Measurements from ENCODE around the gene PPP2R3B.

Gene PPP2R3B

DNA sequence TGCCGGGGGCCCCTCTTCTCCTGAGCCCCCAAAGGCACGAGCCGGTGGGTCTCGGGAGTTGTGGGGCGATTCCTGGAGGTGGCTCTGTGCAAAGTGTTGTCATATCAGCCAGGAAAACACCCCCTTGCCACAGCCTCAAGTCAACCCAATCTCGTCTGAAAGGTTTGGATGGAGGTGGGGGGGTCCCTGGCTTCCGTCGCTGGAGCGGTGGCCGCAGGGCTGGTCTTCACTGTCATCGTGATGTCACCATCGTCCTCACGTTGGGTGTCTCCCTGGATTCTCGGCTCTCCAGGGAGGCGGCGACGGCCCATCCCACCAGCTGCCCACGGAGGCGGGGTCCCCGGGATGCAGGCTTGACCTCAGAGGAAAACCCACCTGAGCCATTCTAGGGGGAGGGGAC, 38.3 kb upstream of the PPP2R3B start:
- TF ChIP-seq TEAD4 (IDR thresholded peaks at IDR 0.05) = no peak
- TF ChIP-seq ZBTB7A (IDR thresholded peaks at IDR 0.05; ENCODE audit: low read depth) = no peak

DNA sequence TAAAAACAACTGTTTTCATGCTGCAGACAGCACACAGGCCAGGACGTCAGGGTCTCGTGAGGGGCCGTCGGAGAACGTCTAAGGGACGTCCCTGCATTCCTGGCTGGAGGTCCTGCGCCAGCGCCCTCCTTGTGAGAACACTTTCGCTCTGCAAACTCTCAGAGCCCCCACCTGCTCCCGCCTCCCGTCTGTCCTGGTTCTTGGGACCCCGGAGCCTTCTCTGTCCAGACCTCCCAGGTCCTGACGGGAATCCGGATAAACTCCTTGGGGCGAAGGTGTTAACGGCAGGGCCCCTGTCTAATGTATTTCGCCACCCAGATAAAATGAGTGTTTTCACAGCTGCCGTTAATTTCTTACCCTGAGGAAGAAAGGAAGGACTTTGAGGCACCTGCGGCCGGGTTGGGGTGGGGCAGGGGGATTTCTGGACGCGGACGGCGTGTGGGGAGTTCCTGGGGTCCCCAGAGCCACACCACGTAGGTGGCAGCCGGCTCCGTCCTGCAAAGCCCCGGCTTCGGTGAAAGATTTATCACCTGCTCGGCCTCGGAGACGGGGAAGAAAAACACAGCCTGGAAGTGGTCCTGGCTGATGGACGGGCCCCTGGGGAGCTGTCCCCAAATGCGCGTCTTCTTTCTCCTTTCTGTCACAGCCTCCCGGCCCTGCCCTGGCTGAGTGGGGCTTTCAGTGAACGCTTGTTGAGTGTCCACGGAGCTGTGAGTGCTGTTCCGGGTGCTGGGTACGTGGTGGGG, 35.1 kb upstream of the PPP2R3B start:
- TF ChIP-seq TAF1 (IDR thresholded peaks at IDR 0.05; ENCODE audit: low read depth) (no peak), EGR1 (IDR thresholded peaks at IDR 0.05) (no peak), CEBPB (IDR thresholded peaks at IDR 0.05) (no peak), RAD21 (IDR thresholded peaks at IDR 0.05; ENCODE audit: low read depth) (no peak), EP300 (IDR thresholded peaks at IDR 0.05; ENCODE audit: borderline replicate concordance) (no peak)

DNA sequence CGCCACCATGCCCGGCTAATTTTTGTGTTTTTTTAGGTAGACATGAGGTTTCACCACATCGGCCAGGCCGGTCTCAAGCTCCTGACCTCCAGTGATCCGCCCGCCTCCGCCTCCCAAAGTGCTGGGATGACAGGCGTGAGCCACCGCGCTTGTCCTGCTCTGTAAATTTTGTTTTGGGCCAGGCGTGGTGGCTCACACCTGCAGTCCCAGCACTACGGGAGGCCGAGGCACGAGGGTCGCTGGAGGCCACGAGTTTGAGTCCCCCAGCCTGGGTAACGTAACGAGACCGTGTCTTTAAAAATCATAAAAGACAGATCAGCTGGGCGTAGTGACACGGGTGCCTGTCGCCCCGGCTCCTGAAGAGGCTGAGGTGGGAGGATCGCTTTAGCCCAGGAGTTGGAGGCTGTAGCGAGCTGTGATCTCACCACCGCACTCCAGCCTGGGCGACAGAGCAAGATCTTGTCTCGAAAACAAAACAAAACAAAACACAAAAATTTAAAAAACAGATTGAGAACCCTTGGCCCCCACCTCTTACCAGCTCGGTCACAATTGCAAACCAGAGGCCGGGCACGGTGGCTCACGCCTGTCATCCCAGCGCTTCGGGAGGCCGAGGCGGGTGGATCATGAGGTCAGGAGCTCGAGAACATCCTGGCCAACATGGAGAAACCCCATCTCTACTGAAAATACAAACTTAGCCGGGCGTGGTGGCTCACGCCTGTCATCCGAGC, 34.0 kb upstream of the PPP2R3B start:
- TF ChIP-seq RAD21 (IDR thresholded peaks at IDR 0.05; ENCODE audit: low read depth) (no peak), TCF12 (IDR thresholded peaks at IDR 0.05; ENCODE audit: low read depth) (no peak), CREB1 (IDR thresholded peaks at IDR 0.05; ENCODE audit: low read depth) (no peak), YY1 (IDR thresholded peaks at IDR 0.05; ENCODE audit: low read depth) (no peak), NFIC (IDR thresholded peaks at IDR 0.05) (no peak), EP300 (IDR thresholded peaks at IDR 0.05; ENCODE audit: borderline replicate concordance) (no peak), CEBPB (IDR thresholded peaks at IDR 0.05) (no peak), FOXM1 (IDR thresholded peaks at IDR 0.05; ENCODE audit: borderline replicate concordance, low read depth) (no peak), EGR1 (IDR thresholded peaks at IDR 0.05) (no peak), ZBTB7A (IDR thresholded peaks at IDR 0.05; ENCODE audit: low read depth) (no peak), TAF1 (IDR thresholded peaks at IDR 0.05; ENCODE audit: low read depth) (no peak), TEAD4 (IDR thresholded peaks at IDR 0.05) (no peak)
- TF ChIP-seq, protein P1, sequence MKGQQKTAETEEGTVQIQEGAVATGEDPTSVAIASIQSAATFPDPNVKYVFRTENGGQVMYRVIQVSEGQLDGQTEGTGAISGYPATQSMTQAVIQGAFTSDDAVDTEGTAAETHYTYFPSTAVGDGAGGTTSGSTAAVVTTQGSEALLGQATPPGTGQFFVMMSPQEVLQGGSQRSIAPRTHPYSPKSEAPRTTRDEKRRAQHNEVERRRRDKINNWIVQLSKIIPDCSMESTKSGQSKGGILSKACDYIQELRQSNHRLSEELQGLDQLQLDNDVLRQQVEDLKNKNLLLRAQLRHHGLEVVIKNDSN (IDR thresholded peaks at IDR 0.05) = no peak
- TF ChIP-seq, protein P2, sequence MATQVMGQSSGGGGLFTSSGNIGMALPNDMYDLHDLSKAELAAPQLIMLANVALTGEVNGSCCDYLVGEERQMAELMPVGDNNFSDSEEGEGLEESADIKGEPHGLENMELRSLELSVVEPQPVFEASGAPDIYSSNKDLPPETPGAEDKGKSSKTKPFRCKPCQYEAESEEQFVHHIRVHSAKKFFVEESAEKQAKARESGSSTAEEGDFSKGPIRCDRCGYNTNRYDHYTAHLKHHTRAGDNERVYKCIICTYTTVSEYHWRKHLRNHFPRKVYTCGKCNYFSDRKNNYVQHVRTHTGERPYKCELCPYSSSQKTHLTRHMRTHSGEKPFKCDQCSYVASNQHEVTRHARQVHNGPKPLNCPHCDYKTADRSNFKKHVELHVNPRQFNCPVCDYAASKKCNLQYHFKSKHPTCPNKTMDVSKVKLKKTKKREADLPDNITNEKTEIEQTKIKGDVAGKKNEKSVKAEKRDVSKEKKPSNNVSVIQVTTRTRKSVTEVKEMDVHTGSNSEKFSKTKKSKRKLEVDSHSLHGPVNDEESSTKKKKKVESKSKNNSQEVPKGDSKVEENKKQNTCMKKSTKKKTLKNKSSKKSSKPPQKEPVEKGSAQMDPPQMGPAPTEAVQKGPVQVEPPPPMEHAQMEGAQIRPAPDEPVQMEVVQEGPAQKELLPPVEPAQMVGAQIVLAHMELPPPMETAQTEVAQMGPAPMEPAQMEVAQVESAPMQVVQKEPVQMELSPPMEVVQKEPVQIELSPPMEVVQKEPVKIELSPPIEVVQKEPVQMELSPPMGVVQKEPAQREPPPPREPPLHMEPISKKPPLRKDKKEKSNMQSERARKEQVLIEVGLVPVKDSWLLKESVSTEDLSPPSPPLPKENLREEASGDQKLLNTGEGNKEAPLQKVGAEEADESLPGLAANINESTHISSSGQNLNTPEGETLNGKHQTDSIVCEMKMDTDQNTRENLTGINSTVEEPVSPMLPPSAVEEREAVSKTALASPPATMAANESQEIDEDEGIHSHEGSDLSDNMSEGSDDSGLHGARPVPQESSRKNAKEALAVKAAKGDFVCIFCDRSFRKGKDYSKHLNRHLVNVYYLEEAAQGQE (IDR thresholded peaks at IDR 0.05; ENCODE audit: low read depth) = no peak
- TF ChIP-seq, protein P3, sequence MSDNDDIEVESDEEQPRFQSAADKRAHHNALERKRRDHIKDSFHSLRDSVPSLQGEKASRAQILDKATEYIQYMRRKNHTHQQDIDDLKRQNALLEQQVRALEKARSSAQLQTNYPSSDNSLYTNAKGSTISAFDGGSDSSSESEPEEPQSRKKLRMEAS (IDR thresholded peaks at IDR 0.05) = no peak

DNA sequence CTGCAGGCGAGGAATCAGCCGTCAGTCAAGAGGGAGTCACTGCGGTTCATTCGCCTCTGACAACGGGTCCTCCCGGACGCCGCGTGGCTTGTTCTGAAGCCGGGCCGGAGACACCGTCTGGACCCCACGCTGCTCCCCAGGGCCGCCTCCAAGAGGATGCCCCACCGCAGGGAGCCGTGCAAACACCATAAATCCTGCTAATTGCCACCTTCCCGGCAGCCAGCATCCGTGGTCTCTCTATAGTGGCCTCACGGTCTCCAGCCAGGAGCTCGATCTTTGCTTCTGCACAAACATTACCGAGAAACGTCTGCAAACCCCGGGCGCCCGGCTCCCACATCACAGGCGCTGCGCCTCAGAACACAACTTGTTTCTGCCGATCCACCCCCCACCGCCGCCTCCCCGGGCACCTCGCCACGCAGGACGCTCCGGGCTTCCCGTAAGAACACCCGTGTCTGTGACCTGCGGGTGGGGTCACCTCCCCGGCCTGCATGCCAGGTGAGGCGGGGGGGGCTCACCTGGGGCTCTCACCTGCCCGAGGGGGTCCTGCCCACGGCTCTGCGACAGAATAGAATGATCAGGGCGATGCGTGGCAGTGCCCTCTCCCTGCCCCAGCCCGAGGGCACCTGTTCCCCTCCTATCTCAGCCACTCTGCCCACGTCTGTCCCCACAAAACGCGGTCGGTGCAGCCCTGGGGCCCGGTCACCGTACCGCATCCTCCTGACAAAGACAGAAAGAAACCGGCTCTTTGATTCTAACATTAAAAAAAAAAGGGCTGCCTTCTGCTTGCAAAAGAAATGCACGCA, 32.4 kb upstream of the PPP2R3B start:
- no peak for TF ChIP-seq EGR1 (IDR thresholded peaks at IDR 0.05)
- TF ChIP-seq, protein P1 (IDR thresholded peaks at IDR 0.05) = no peak
- TF ChIP-seq ZBTB7A (IDR thresholded peaks at IDR 0.05; ENCODE audit: low read depth) = no peak
- no peak for TF ChIP-seq TCF12 (IDR thresholded peaks at IDR 0.05; ENCODE audit: low read depth)
- TF ChIP-seq CREB1 (IDR thresholded peaks at IDR 0.05; ENCODE audit: low read depth) = no peak
- TF ChIP-seq TEAD4 (IDR thresholded peaks at IDR 0.05) = no peak
- TF ChIP-seq FOXM1 (IDR thresholded peaks at IDR 0.05; ENCODE audit: borderline replicate concordance, low read depth) = no peak
- TF ChIP-seq TAF1 (IDR thresholded peaks at IDR 0.05; ENCODE audit: low read depth) = no peak
- TF ChIP-seq EP300 (IDR thresholded peaks at IDR 0.05; ENCODE audit: borderline replicate concordance) = no peak
- TF ChIP-seq, protein P2 (IDR thresholded peaks at IDR 0.05; ENCODE audit: low read depth) = no peak

DNA sequence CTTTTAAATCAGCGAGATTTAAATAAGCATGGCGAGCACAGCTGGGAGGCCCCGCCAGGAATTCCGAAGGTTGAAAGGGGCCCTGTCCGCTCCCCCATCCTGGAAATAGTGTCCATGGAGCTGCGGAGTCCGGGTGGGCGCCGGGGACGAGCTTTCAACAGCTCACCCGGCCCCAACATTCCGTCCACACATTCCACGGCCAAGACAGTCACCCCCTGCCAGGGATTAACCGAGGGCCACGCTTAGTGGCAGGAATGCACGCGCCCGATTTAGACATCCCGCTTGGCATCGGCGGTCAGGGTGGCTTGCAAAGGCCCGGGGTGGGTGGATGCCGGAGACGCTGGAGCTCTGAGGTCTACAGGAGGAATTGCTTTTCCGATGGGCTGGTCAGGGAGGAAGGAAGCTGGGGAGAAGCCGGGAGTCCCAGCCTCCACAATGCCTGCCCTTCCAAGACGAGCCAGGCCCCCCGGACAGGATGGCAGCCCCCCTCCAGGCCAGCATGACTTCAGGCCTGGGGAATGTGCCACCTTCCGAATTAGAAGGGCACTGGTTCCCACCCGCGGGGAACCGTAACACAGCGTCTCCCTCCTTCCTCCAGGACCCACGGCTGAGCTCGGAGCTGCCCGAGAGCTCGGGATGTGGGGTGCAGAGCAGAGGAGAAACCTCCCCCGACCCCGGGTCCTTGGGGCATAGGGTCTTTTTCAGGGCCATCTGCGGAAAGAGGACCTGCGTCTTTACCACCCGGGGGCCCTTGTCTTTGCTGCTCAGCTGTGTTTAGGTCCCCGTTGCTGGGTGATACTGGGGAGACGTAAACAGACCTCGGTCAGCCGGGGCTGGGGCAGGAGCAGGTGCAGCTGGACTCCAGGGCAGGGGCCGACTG, 26.9 kb upstream of the PPP2R3B start:
- TF ChIP-seq TAF1 (IDR thresholded peaks at IDR 0.05; ENCODE audit: low read depth) = no peak
- no peak for TF ChIP-seq EGR1 (IDR thresholded peaks at IDR 0.05)
- TF ChIP-seq TEAD4 (IDR thresholded peaks at IDR 0.05) = no peak
- TF ChIP-seq ZBTB7A (IDR thresholded peaks at IDR 0.05; ENCODE audit: low read depth) = no peak
- TF ChIP-seq, protein P1 (IDR thresholded peaks at IDR 0.05) = no peak
- TF ChIP-seq, protein P3 (IDR thresholded peaks at IDR 0.05) = no peak
- TF ChIP-seq CREB1 (IDR thresholded peaks at IDR 0.05; ENCODE audit: low read depth) = no peak
